Natural killer cell treated with Interleukin-12 subunit alpha and Interleukin-12 subunit beta and Interleukin-15 and Interleukin-18, amount 100 ng/mL, for 72 hours (primary cell): ENCODE results near the gene ZBTB38. TPM values are rescaled to one million over a fixed set of nuclear protein-coding genes. Genes with fewer than 3 reads are reported as not detected.

ENCODE experiments used
- ATAC-seq, 2 donors: fragments of 150-1000 bp; cut with Tn5 transposase in 1 of 2; sonication (Bioruptor Pico), chemical (Tn5 transposase) in 1 of 2; 2 replicates each; pipeline ENCODE4 v1.10.0; 2021
- DNase-seq: peaks from one replicate; pipeline ENCODE4 v3.0.0; 2022; ENCODE audit warnings: low spot score
- H3K27ac Mint-ChIP-seq, 2 donors: 1 replicate in 1 of 2; 2 replicates in 1 of 2; pipeline ENCODE4 v1.8.0; 2022; ENCODE audit warnings: mixed read lengths in 2 of 2, mild to moderate bottlenecking in 1 of 2, moderate library complexity in 1 of 2
- H3K27me3 Mint-ChIP-seq, 2 donors: 1 replicate in 1 of 2; 2 replicates in 1 of 2; pipeline ENCODE4 v1.8.0; 2022; ENCODE audit warnings: mixed read lengths in 2 of 2
- H3K36me3 Mint-ChIP-seq: one replicate; pipeline ENCODE4 v1.8.0; 2022; ENCODE audit warnings: mixed read lengths
- H3K4me1 Mint-ChIP-seq, 2 donors: 1 replicate in 1 of 2; 2 replicates in 1 of 2; pipeline ENCODE4 v1.8.0; 2022; ENCODE audit warnings: low read depth in 2 of 2, mixed read lengths in 2 of 2, mild to moderate bottlenecking in 1 of 2
- H3K4me3 Mint-ChIP-seq: one replicate; pipeline ENCODE4 v1.8.0; 2022; ENCODE audit warnings: mixed read lengths
- H3K9me3 Mint-ChIP-seq: 2 replicates; pipeline ENCODE4 v1.8.0; 2022; ENCODE audit warnings: mixed read lengths
- total RNA-seq, 2 donors: library from RNA; stranded (reverse); gene quantifications; one replicate each; pipeline ENCODE4 v1.2.3, GENCODE V29; 2022

ZBTB38 gene
- total RNA-seq, 2 donors from 2014 or later, result 24.5 to 29.5 TPM

DNA sequence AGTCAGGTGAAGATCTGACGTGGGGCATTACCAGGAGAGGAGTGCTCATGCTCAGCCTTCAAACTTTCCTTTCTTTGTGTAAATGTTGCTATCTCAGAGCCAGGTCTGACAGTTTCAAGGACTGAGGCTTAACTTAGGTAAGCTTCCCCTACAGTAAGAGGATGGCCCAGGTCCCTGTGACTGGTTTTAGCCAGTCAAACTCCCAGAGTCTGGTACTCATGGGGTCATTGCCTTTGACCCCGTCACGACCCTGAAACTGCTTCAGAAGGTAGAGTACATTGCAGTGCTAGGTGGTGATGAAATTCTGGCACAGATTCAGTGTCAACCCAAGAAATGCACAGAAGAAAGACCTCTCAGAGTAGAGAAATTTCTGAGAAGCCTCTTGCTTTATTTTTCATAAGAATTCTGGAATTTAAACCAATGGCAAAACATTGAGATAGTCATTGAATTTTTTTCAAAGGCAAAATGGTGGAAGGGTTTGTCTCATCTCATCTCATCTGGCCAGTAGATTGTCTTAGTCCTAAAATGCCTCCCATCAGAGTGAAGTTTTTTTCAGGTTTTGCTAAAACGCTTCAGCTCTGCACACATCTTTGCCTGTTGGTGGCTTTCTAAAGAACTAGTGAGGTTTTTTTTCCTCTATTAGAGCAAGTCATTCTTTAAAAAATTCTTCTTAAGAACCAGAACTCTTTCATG, 23.1 kb downstream of the ZBTB38 start:
- H3K4me1 Mint-ChIP-seq, result peaks cover 3 to 11% of the 10 kb centered on the region in 2 donors
- peaks cover 0 to 2% of the 10 kb centered on the region in 2 donors for H3K27me3 Mint-ChIP-seq
- no peak overlapping the region for H3K4me3 Mint-ChIP-seq
- peak in 1 of 2 donors; percentile 48 for ATAC-seq
- H3K36me3 Mint-ChIP-seq, result no peaks in the 10 kb centered on the region
- DNase-seq, result no peak
- H3K9me3 Mint-ChIP-seq, result no peaks in the 10 kb centered on the region
- no peak overlapping the region for H3K27ac Mint-ChIP-seq

DNA sequence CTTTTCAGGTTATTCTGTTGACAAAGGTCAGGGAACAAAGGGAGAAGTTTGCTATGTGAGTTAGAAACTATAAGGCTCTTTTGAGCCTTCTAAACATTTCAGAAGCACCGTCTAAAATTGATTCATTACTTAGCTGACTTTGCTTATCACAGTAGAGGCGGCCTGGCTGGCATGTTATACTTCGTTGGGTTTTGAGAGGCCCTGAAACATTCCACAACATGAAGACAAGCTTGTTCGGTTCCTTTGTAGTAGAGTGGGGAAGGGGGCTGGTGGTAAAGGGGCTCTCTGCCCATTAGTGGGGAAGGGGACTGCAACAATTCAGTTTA, 23.6 kb downstream of the ZBTB38 start:
- DNase-seq (no peak), ATAC-seq (no peak)
- Mint-ChIP-seq H3K9me3 (no peaks in the 10 kb centered on the region), H3K4me1 (peaks cover 3 to 11% of the 10 kb centered on the region in 2 donors), H3K27ac (no peak overlapping the region), H3K27me3 (peaks cover 0 to 2% of the 10 kb centered on the region in 2 donors), H3K36me3 (peaks cover 3% of the 10 kb centered on the region), H3K4me3 (no peak overlapping the region)

DNA sequence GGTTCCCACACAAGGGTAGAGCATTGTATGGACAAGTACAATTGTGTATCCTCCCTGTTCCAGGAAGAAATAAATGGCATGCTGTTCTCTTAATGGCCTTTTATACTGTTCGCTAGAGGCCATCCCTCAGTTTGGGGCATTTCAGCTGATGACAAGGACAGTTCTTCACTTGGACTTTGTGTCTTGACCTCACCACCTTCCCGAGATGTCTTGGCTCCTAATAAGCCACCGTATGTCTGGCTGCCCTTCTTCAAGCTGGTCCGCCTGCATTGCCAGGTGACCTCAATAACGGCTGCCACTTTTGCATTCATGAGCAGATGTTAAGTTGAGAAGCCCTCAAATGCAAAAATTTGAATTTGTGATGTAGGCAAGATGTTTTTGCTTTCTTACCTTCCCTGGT, 24.1 kb downstream of the ZBTB38 start:
- no peak overlapping the region for H3K27ac Mint-ChIP-seq
- peaks cover 7% of the 10 kb centered on the region for H3K36me3 Mint-ChIP-seq
- DNase-seq, result no peak
- ATAC-seq, result no peak
- H3K4me3 Mint-ChIP-seq, result no peak overlapping the region
- H3K27me3 Mint-ChIP-seq, result peaks cover 0 to 2% of the 10 kb centered on the region in 2 donors
- peaks cover 3 to 13% of the 10 kb centered on the region in 2 donors for H3K4me1 Mint-ChIP-seq
- no peaks in the 10 kb centered on the region for H3K9me3 Mint-ChIP-seq

DNA sequence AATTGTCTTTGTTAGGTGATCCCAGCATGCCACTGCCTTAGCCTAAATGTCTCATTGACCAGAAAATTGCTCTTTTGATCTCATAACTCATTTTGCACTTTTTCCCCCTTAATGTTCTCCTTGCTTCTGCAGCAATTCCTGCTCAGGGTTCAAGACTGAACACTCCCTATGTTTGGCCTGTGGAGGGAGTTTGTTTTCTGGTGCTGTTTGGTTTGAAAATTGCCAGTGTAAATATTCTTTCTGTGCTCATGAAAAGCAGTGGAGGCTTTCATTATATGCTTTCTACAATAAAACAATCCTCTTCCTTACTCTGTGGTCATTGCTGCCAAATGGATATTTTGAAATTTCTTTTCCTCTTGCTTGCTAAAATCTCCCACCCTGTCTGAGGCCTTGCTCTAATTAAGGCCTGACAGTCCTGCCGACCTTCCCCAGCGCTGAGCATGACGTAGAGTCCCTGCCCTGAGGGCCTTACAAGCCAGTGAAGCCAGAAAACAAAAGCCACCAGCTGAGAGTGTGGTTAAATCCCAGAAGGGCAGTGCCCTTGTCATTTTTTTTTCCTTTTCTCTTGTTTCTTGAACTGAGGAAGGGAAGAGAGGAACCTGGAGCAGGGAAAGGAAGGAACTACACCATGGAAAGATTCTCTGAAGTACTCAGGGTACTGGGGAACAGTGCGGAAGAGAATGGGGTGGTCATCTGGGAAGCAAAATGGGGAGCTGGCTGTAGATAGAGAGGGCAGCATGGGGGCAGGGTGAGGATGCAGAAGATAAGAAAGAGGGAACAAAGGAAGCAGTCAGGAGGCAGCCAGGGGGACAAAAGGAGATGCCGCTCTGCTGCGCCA, 24.8 kb downstream of the ZBTB38 start:
- DNase-seq (no peak), ATAC-seq (no peak)
- Mint-ChIP-seq H3K4me1 (peaks cover 3 to 15% of the 10 kb centered on the region in 2 donors), H3K27me3 (peaks cover 0 to 2% of the 10 kb centered on the region in 2 donors), H3K27ac (no peak overlapping the region), H3K36me3 (peaks cover 9% of the 10 kb centered on the region), H3K9me3 (no peaks in the 10 kb centered on the region), H3K4me3 (no peak overlapping the region)

DNA sequence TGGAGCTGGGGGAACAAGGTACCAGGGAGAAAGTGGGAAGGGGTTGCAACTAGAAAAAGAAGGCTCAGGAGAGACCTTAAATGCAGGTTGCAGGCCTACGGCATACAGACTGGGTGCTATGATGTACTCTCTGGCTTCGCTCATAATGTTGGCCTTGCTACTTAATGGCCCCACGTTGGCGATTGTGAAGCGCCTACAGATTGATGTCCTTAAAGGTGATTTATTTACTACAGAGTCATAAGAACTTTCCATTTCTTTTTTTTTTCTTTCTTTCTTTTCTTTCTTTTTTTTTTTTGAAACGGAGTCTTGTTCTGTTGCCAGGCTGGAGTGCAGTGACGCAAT, 25.4 kb downstream of the ZBTB38 start:
- H3K4me1 Mint-ChIP-seq, result peaks cover 2 to 13% of the 10 kb centered on the region in 2 donors
- no peak overlapping the region for H3K4me3 Mint-ChIP-seq
- DNase-seq (no peak), ATAC-seq (no peak)
- H3K36me3 Mint-ChIP-seq, result peaks cover 9% of the 10 kb centered on the region
- no peak overlapping the region for H3K27ac Mint-ChIP-seq
- no peaks in the 10 kb centered on the region for H3K9me3 Mint-ChIP-seq
- H3K27me3 Mint-ChIP-seq, result peaks cover 0 to 2% of the 10 kb centered on the region in 2 donors

DNA sequence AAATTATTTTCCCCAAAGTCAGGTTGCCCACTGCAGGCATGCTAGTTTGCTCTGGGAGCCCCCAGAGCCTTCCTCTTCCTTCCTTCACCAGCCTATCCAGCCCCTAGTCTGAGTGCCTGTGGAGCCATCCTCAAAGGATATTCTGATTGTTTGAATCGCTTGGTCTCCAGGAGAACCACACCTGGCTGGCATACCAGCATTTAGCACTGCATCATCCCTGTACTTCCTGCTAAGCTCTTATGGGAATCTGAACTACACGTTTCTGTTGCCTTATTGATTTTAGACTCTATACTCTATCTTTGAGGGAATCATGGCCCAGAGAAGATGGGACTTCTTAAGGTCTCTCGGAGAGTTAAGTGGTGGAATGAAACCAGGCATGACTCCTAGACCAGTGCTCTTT, 26.3 kb downstream of the ZBTB38 start:
- ATAC-seq (no peak), DNase-seq (no peak)
- Mint-ChIP-seq H3K4me1 (peaks cover 5 to 11% of the 10 kb centered on the region in 2 donors), H3K4me3 (no peak overlapping the region), H3K27ac (no peak overlapping the region), H3K36me3 (peaks cover 9% of the 10 kb centered on the region), H3K27me3 (peaks cover 0 to 2% of the 10 kb centered on the region in 2 donors), H3K9me3 (no peaks in the 10 kb centered on the region)

DNA sequence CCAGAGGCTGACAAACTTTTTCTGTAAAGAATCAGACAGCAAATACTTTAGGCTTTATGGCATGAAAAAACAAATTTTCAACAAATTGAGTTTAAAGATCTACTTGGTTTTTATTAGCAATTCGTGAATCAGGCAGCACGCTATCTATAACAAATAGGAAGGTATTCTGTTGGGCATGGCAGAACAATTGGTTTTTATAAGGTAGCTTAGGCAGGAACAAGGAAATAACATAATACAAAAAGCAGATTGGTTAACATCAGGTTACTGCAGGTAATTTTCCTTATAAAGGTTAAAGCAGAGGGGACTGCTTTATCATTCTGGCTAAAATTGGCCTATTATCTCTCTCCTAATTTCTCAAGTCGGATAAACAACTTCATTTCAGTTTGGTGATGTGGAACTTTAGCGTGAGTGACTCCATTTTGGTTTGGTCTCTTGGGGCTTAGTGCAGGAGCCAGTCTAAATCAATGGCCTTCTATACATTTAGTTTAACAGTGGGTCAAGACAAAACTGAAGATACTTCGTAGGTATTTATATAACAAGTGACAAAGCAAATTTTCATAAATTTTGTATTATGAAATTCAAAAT, 26.8 kb downstream of the ZBTB38 start:
- H3K4me1 Mint-ChIP-seq, result peaks cover 8 to 16% of the 10 kb centered on the region in 2 donors
- ATAC-seq (no peak), DNase-seq (no peak)
- no peak overlapping the region for H3K4me3 Mint-ChIP-seq
- H3K27me3 Mint-ChIP-seq, result peaks cover 0 to 2% of the 10 kb centered on the region in 2 donors
- H3K36me3 Mint-ChIP-seq, result peaks cover 9% of the 10 kb centered on the region
- no peaks in the 10 kb centered on the region for H3K9me3 Mint-ChIP-seq
- H3K27ac Mint-ChIP-seq, result no peak overlapping the region

DNA sequence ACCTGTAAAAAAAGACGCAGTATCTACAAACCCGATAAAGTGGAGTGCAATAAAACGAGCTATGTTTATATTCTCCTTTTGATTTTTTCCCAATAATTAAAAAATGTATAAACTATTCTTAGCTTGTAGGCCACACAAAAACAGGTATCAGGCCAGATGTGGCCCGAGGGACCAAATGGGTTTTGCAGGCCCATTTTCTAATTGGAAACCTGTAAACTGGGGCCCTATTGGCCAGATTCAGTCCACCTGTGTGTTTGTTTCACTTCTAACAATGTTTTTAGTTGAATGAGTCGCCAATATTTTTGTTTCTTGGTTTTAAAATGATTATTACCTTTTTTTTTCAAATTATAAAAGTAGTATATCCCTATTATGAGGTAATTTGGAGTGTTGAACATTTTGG, 29.7 kb downstream of the ZBTB38 start:
- no peak for ATAC-seq
- Mint-ChIP-seq H3K27ac (no peak overlapping the region), H3K9me3 (no peaks in the 10 kb centered on the region)

DNA sequence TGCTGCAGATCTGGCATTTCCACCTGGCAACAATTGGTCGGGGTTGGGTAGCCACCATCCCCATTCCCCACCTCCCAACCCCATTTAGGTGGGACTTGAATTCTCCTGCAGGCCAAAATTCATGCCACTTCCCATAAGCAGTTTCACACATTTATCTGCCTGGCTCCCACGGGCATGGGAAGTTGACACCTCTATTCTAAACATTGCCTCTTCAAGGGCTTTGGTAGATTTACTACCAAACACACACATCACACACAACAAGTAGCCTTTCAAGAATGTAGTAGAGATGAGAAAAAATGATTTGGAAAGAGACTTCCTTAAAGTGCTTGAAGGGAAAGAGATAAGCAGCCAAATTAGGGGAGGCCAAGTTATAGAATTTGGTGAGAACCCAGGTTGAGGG, 30.9 kb downstream of the ZBTB38 start:
- H3K27ac Mint-ChIP-seq, result peak overlapping the region; percentile 44 to 53
- H3K27me3 Mint-ChIP-seq, result peaks cover 0 to 2% of the 10 kb centered on the region in 2 donors
- peaks cover 9% of the 10 kb centered on the region for H3K36me3 Mint-ChIP-seq
- H3K4me1 Mint-ChIP-seq, result peaks cover 18 to 30% of the 10 kb centered on the region in 2 donors
- no peaks in the 10 kb centered on the region for H3K9me3 Mint-ChIP-seq
- H3K4me3 Mint-ChIP-seq, result peak overlapping the region; percentile 49
- no peak for DNase-seq
- ATAC-seq, result no peak

More for the DNA sequence above, 29.7 kb downstream of the ZBTB38 start:
- Mint-ChIP-seq H3K4me1 (peaks cover 9 to 22% of the 10 kb centered on the region in 2 donors), H3K4me3 (no peak overlapping the region), H3K27me3 (peaks cover 0 to 2% of the 10 kb centered on the region in 2 donors), H3K36me3 (peaks cover 9% of the 10 kb centered on the region)
- DNase-seq, result no peak

DNA sequence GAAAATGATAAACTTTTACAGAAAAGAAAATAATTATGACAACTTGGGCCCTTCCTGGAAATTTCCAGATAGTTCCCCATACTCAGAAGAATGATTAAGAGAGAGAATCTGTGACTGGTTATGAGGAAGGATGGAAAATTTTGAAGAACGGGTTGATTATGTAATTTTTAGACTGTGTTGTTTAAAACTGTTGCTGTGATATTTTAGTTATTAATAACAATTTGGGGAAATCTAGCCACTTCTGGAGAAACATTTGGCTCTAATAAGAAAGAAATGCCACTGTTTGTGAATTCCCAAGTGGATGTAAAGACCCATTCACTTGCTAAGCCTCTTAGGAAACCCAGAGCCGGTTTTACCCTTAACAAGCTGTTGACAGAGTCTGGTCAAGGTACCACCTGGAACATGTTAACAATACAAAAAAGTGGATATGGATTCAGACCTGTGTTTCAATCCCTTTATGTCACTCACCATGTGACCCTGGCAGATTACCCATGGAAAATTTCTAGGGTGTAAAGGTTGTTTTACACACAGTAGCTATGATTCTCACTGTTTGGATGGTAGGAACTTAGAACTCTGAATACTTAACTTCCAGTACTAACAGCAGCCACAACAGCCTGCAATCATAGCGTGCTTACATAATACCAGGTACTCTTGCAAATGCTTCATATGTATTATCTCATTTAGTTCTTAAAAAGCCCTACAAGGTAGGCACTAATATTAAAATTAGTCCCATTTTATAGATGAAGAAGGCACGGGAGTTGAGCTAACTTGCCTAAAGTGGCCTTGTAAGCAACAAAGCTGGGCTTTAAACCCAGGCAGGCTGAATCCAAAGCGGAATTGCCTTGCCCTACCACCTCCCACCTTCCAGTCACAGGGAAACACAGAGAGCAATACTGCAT, 32.0 kb downstream of the ZBTB38 start:
- Mint-ChIP-seq H3K36me3 (peaks cover 9% of the 10 kb centered on the region), H3K27me3 (no peaks in the 10 kb centered on the region), H3K4me1 (peaks cover 18 to 39% of the 10 kb centered on the region in 2 donors), H3K9me3 (no peaks in the 10 kb centered on the region), H3K27ac (peak overlapping the region; percentile 53 to 56), H3K4me3 (no peak overlapping the region)
- ATAC-seq (no peak), DNase-seq (no peak)

DNA sequence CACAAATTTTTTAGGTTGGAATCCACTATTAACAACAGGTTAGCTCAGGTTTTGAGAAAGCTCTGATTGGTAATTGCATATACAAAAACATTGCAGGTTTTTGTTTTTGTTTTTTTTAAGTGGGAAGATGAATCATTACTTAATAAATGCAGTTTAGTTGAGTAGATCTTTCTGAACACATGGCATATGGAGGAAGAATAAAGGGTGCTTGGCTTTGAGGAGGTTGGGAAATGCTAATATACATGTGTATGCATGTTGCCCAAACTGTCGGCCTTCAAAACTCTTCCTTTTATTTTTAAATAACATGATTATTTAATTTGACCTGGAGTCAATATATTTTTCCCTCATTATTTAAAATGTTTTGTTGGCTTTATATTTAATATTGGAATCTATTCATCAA, 32.8 kb downstream of the ZBTB38 start:
- ATAC-seq (no peak), DNase-seq (no peak)
- Mint-ChIP-seq H3K9me3 (no peaks in the 10 kb centered on the region), H3K4me1 (peaks cover 23 to 47% of the 10 kb centered on the region in 2 donors), H3K27me3 (no peaks in the 10 kb centered on the region), H3K4me3 (peak overlapping the region; percentile 27), H3K27ac (peak overlapping the region; percentile 53 to 56), H3K36me3 (peaks cover 15% of the 10 kb centered on the region)

DNA sequence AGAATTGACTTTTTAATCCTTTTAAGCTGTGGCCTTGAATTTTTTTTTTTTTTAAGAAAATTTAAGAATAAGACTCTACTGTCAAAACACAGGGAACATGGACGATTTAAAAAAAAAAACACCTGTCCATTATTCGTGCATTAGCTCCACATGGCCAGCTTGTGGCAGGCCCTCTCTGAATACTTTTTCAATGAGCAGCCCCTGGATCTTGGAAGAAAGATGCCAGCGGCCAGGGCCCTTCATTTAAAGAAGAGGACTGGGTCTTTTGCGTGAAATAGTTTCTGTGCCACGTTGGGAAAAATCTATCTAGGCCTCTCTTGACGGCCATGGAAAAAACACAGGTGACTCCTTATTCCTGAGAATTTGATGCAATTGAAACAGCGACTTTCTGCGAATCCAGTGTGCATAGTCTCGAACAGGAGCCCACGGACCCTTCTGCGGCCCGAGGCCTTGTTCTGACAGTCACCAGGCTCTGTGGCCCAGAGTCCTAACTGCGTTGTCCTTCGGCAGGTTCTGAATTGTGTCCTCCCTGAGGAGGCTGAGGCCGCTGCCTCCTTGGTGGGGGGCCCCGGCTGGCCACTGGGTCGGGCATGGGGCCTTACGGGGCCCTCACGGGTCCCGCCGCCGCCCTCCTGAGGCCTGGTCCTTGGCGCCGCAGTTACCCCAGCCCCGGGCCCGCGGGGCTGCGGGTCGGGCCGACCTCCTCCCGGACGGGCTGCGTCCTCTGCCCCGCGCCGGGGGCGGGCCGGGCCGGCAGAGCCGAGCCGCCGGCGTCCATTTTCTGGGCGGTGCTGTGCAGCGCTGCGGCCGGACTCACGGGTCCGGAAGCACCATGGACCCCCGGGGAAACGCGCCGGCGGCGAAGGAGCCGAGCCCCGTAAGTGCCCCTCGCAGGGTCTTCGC, 33.5 kb downstream of the ZBTB38 start:
- peak; percentile 93 to 94 for ATAC-seq
- Mint-ChIP-seq H3K9me3 (no peaks in the 10 kb centered on the region), H3K4me1 (peaks cover 29 to 54% of the 10 kb centered on the region in 2 donors)

More for the DNA sequence above, 33.5 kb downstream of the ZBTB38 start:
- H3K36me3 Mint-ChIP-seq, result peaks cover 19% of the 10 kb centered on the region
- H3K4me3 Mint-ChIP-seq, result peak overlapping the region; percentile 65
- DNase-seq, result peak; percentile 74
- H3K27me3 Mint-ChIP-seq, result no peaks in the 10 kb centered on the region
- H3K27ac Mint-ChIP-seq, result peak overlapping the region; percentile 53 to 56
